ENCODE data around the gene FRMD4B. TPM values are rescaled to one million over a fixed set of nuclear protein-coding genes. Genes with fewer than 3 reads are reported as not detected.

FRMD4B gene
- total and polyA plus RNA-seq, 10 of the 15 experiments (the other 5 are each of a cell fraction or from before 2014, with no cell fraction given): 3.9 to 11.4 (median 8.0) TPM

GRCh38 chr3:69294014-69294766 lies 91.7 kb downstream of the FRMD4B start:
- Histone ChIP-seq H4K20me1 (ENCODE audit: control insufficient read depth, insufficient read depth) (no peaks in the 10 kb centered on the region), H3K79me2 (ENCODE audit: control insufficient read depth, insufficient read depth, low read length) (no peaks in the 10 kb centered on the region), H3K9ac (ENCODE audit: control insufficient read depth, insufficient read depth, low read length) (no peak overlapping the region), H3K36me3 (ENCODE audit: control insufficient read depth in 2 of 2, insufficient read depth in 2 of 2, low read length in 1 of 2) (no peaks in the 10 kb centered on the region), H3K4me1 (ENCODE audit: control insufficient read depth, insufficient read depth, low read length) (peaks cover 5% of the 10 kb centered on the region), H3K9me3 (replicated peaks; ENCODE audit: control insufficient read depth, insufficient read depth, low read length) (no peaks in the 10 kb centered on the region), H2AFZ (ENCODE audit: control insufficient read depth, low read depth, low read length) (no peak overlapping the region), H3K27me3 (replicated peaks in 1 of 2; ENCODE audit: control insufficient read depth in 2 of 2, insufficient read depth in 2 of 2, low read length in 1 of 2) (no peaks in the 10 kb centered on the region), H3K27ac (ENCODE audit: control insufficient read depth, insufficient read depth) (no peak overlapping the region), H3K4me3 (no peak overlapping the region), H3K4me2 (ENCODE audit: control insufficient read depth, insufficient read depth) (no peak overlapping the region)
- peak; percentile 89 for ATAC-seq
- ChIA-PET RAD21 (ENCODE audit: unreplicated experiment) (interaction anchor here (1.0 to 1.9 kb wide), 3 partner anchors 12 to 132 kb away, joined by 5 read pairs; no protein-coding TSS in a partner anchor), SMC1A (ENCODE audit: uncharacterized antibody, unreplicated experiment) (interaction anchor here (1.1 to 3.6 kb wide), 7 partner anchors 12 to 173 kb away, joined by 3 to 22 read pairs (median 5); no protein-coding TSS in a partner anchor), POLR2A (interaction anchor here (1.1 kb wide), 1 partner anchor 133 kb away, joined by 3 read pairs; no protein-coding TSS in a partner anchor), CTCF (interaction anchor here (1.2 to 2.4 kb wide), 3 partner anchors 13 to 133 kb away, joined by 3 to 13 read pairs (median 9); no protein-coding TSS in a partner anchor)
- BruUV-seq (replicated peaks): no TSS peak
- intact Hi-C loops (cut with micrococcal nuclease; ENCODE audit: unreplicated experiment) (no loop called here), in situ Hi-C loops (cut with MboI) (no loop called here)
- no peak for DNase-seq (ENCODE audit: low read depth, low spot score)
- FAIRE-seq: peak; percentile 75
- 0% methylated on average over 4 of the region's 4 CpGs for WGBS (ENCODE audit: insufficient coverage, insufficient replicate concordance, low lambda C conversion rate, missing lambda C conversion rate)
- no peak for TF ChIP-seq ZNF274 (IDR thresholded peaks at IDR 0.05; ENCODE audit: insufficient read depth, insufficient read length)
- peak; percentile 67 for TF ChIP-seq RUNX3 (IDR thresholded peaks at IDR 0.05; ENCODE audit: low read length)
- 0 out of 2 replicates have a peak, but pooled peaks have one; percentile 15 for TF ChIP-seq IKZF1 (conservative IDR thresholded peaks at IDR 0.05)
- TF ChIP-seq ZNF217 (IDR thresholded peaks at IDR 0.05): 0 out of 2 replicates have a peak, but pooled peaks have one; percentile 54
- TF ChIP-seq BCL11A (IDR thresholded peaks at IDR 0.05; ENCODE audit: low read depth, low read length): peak; percentile 66; the same call in 1 of the 2 replicates
- TF ChIP-seq JUNB (IDR thresholded peaks at IDR 0.05): peak; percentile 84
- TF ChIP-seq IKZF2 (IDR thresholded peaks at IDR 0.05): peak in 1 of 2 experiments; percentile 22; a peak in 1 of 4 replicates
- TF ChIP-seq SPI1 (IDR thresholded peaks at IDR 0.05; ENCODE audit: borderline replicate concordance, insufficient read depth, low read depth, low read length): 0 out of 2 replicates have a peak, but pooled peaks have one; percentile 1
- peak; percentile 42; the same call in 1 of the 2 replicates for TF ChIP-seq MTA2 (IDR thresholded peaks at IDR 0.05; ENCODE audit: low read depth)
- TF ChIP-seq EZH2 (IDR thresholded peaks at IDR 0.05; ENCODE audit: borderline replicate concordance, control insufficient read depth, low read depth, low read length): no peak
- no peak for TF ChIP-seq CREM (IDR thresholded peaks at IDR 0.05; ENCODE audit: low read depth)
- TF ChIP-seq MEF2B (IDR thresholded peaks at IDR 0.05; ENCODE audit: partially characterized antibody, poor library complexity, severe bottlenecking): no peak
- no peak for TF ChIP-seq MAX (IDR thresholded peaks at IDR 0.05; ENCODE audit: low read depth, low read length)
- TF ChIP-seq ZBTB40 (IDR thresholded peaks at IDR 0.05; ENCODE audit: borderline replicate concordance): no peak
- 0 out of 2 replicates have a peak, but pooled peaks have one; percentile 40 for TF ChIP-seq JUND (IDR thresholded peaks at IDR 0.05; ENCODE audit: low read depth, low read length)
- no peak for TF ChIP-seq PAX8 (IDR thresholded peaks at IDR 0.05)
- TF ChIP-seq PKNOX1 (IDR thresholded peaks at IDR 0.05): peak; percentile 55
- peak in 1 of 2 experiments; percentile 35; a peak in 1 of 4 replicates for TF ChIP-seq EP300 (IDR thresholded peaks at IDR 0.05; ENCODE audit: borderline replicate concordance in 1 of 2, control insufficient read depth in 1 of 2, low read depth in 2 of 2, low read length in 2 of 2)
- peak; percentile 60 for TF ChIP-seq IRF4 (IDR thresholded peaks at IDR 0.05; ENCODE audit: low read depth, low read length)
